KG1 (cell line): ENCODE measurements around the gene B4GAT1.
A peak's percentile ranks its signal among the peaks of the same experiment; 100 is the strongest.
"Not testable (repeated sequence)": the region's sequence is repeated elsewhere in the genome, so short reads cannot be mapped to it uniquely, and the experiment has no call there.

Experiments
- DNase-seq: peaks from one replicate; lab custom pipeline; 2025; lab: John Stamatoyannopoulos, UW

The B4GAT1 gene

GRCh38 chr11:66322732-66323427 is 24.5 kb downstream of the B4GAT1 start:
- no peak for DNase-seq

GRCh38 chr11:66321606-66322005 is 25.8 kb downstream of the B4GAT1 start:
- DNase-seq: no peak

- DNase-seq: not testable (repeated sequence)
Observed at GRCh38 chr11:66320748-66321147, 26.7 kb downstream of the B4GAT1 start.

GRCh38 chr11:66320289-66320688 is 27.1 kb downstream of the B4GAT1 start:
- not testable (repeated sequence) for DNase-seq

- DNase-seq: no peak
Observed at GRCh38 chr11:66318600-66318970, 28.8 kb downstream of the B4GAT1 start.

GRCh38 chr11:66317723-66318599 is 29.5 kb downstream of the B4GAT1 start:
- DNase-seq: peak; percentile 33

- DNase-seq: no peak
Observed at GRCh38 chr11:66317322-66317722, 30.1 kb downstream of the B4GAT1 start.

- no peak for DNase-seq
Observed at GRCh38 chr11:66316849-66317251, 30.6 kb downstream of the B4GAT1 start, which contains the start of gene CD248. Gene CD248 (minus strand): TSS chr11:66317044. CDS start chr11:66317027, 17 bp downstream.

- DNase-seq: no peak
Observed at GRCh38 chr11:66315921-66316811, 31.3 kb downstream of the B4GAT1 start.

GRCh38 chr11:66315498-66315885 is 31.9 kb downstream of the B4GAT1 start:
- DNase-seq: no peak

- no peak for DNase-seq
Observed at GRCh38 chr11:66314561-66315497, 32.6 kb downstream of the B4GAT1 start.

GRCh38 chr11:66314186-66314501 is 33.3 kb downstream of the B4GAT1 start:
- no peak for DNase-seq

GRCh38 chr11:66313321-66314185 is 33.9 kb downstream of the B4GAT1 start:
- no peak for DNase-seq

GRCh38 chr11:66312549-66313320 is 34.7 kb downstream of the B4GAT1 start:
- peak; percentile 82 for DNase-seq

GRCh38 chr11:66311965-66312548 is 35.4 kb downstream of the B4GAT1 start:
- DNase-seq: peak; percentile 82

- DNase-seq: no peak
Observed at GRCh38 chr11:66311470-66311964, 35.9 kb downstream of the B4GAT1 start.

- not testable (repeated sequence) for DNase-seq
Observed at GRCh38 chr11:66310803-66311440, 36.5 kb downstream of the B4GAT1 start.

- DNase-seq: no peak
Observed at GRCh38 chr11:66310324-66310723, 37.1 kb downstream of the B4GAT1 start.
